Coronary artery (tissue), 2 donors: ENCODE results near the gene GRIA1.

Source experiments
- DNase-seq: peaks from one replicate; pipeline ENCODE4 v3.0.0-alpha.2; 2017; ENCODE audit warnings: low spot score
- H3K27ac ChIP-seq, 2 donors: fragments of 200-600 bp; sonication (generic); one replicate each; pipeline ENCODE4 v1.5.1; 2016 to 2019
- H3K4me3 ChIP-seq: fragments of 200-600 bp; sonication (generic); 2 replicates; pipeline ENCODE4 v1.5.1; 2016; ENCODE audit warnings: mild to moderate bottlenecking, moderate library complexity
- TF ChIP-seq, protein P1 (sequence below): fragments of 200-600 bp; sonication (generic); IDR thresholded peaks from one replicate; pipeline ENCODE4 v1.5.1; 2019; ENCODE audit warnings: antibody characterized with exemption

The GRIA1 gene

DNA sequence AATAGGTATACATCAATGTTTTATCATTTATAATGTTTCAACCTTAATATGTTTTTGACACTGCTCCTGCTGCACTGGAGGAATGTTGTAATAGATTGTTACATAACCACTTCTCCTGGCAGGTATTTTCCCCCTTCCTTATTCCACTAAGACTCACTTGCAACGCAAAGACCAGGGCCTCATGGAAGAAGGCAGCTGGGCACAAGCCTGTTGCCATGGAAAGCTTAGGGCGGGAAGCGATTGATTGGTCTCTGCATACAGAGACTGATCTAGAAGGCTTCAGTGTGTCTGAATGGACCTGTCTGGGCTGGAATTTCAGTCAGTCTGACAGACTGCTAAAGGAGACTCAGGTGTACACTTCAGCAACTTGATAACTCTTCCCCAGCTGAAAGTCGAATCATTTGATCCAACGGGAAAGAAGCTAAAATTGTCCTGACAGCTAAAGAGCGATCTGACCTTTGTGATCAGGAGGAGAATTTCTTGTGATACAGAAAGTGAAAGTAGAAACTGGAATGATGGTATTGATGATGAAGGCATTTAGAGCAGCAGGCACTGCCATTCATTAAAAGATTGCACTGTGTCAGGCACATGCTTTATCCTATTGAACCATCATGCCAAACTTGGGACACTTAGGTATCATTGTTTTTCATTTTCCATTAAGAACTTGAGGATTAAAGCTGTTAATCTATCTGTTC is 65.1 kb downstream of the GRIA1 start:
- TF ChIP-seq, protein P1, sequence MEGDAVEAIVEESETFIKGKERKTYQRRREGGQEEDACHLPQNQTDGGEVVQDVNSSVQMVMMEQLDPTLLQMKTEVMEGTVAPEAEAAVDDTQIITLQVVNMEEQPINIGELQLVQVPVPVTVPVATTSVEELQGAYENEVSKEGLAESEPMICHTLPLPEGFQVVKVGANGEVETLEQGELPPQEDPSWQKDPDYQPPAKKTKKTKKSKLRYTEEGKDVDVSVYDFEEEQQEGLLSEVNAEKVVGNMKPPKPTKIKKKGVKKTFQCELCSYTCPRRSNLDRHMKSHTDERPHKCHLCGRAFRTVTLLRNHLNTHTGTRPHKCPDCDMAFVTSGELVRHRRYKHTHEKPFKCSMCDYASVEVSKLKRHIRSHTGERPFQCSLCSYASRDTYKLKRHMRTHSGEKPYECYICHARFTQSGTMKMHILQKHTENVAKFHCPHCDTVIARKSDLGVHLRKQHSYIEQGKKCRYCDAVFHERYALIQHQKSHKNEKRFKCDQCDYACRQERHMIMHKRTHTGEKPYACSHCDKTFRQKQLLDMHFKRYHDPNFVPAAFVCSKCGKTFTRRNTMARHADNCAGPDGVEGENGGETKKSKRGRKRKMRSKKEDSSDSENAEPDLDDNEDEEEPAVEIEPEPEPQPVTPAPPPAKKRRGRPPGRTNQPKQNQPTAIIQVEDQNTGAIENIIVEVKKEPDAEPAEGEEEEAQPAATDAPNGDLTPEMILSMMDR, result no peak
- no peak overlapping the region for H3K27ac ChIP-seq
- DNase-seq, result no peak
- no peak overlapping the region for H3K4me3 ChIP-seq

DNA sequence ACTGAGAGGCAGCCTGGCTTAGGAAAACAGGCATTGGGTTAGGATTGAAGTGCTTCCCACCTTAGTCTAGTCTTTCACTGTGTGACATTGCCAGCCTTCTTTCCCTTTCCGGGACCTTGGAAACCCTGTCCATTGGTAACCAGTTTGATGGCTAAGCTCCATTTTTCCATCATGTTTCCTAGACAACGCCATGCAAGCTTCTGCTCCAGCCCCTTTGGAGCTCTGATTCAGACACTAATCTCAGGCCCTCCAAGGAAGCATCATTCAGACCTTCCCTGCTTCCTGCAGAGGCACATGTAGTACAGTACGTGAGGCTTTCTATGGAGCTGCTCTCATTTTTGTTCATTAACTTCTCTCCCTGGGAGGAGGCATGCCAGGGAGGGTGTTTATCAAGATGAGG is 68.5 kb downstream of the GRIA1 start:
- TF ChIP-seq, protein P1, result no peak
- no peak for DNase-seq
- Histone ChIP-seq H3K27ac (no peak overlapping the region), H3K4me3 (no peak overlapping the region)

DNA sequence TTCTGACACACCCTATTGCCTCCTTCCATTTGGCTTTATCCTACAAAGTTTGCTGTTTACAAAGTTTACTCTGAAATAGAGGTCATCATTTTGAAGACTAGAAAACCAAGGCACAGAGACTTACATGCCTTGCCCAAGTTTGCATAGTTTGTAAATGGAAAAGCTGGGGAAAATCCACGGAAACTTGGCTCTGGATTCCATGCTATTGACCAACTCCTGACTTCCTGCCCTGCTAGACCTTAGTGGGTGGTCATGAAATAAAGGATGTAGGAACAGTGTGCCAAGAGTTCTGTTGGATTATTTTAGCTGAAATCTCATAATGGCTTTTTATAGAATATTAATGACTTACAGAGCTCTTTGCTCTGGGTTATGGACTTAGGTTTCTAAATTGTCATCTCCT is 69.5 kb downstream of the GRIA1 start:
- no peak overlapping the region for H3K27ac ChIP-seq

DNA sequence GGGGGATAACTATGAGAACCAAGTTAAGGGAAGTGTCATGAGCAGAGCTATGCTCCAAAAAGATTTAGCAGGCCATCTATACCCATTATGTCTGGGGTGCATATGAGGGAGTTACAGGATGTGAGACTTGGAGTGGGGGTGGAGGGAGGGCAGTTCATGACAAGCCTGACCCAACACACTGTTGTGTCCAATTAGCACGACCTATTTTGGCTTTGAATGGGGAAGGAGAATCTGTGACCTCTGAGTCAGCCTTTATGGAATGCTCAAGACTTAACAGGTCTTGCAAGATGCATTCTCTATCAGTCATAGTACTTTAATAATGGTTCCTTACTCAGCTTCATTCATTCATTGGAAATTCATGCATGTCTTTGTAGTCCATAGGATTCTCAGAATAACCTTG is 71.7 kb downstream of the GRIA1 start:
- TF ChIP-seq, protein P1, result no peak
- no peak overlapping the region for H3K27ac ChIP-seq

More for the DNA sequence above, 69.5 kb downstream of the GRIA1 start:
- DNase-seq, result no peak
- TF ChIP-seq, protein P1, result no peak
- H3K4me3 ChIP-seq, result no peak overlapping the region

DNA sequence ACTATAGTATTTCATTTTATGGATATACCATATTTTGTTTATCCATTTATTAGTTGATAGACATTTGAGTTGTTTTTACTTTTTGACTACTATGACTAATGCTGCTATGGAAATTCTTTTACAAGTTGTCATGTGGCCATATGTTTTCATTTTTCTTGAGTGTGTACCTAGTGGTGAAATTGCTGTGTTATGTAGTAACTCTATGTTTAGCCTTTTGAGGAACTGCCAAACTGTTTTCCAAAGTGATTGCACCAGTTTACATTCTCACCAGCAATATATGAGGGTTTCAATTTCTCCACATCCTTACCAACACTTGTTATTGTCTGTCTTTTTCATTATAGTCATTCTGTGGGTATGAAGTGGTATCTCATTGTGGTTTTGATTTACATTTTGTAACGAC is 75.4 kb downstream of the GRIA1 start:
- no peak for DNase-seq
- H3K27ac ChIP-seq, result no peak overlapping the region
- H3K4me3 ChIP-seq, result no peak overlapping the region
- TF ChIP-seq, protein P1, result no peak

More for the DNA sequence above, 71.7 kb downstream of the GRIA1 start:
- H3K4me3 ChIP-seq, result no peak overlapping the region
- no peak for DNase-seq

DNA sequence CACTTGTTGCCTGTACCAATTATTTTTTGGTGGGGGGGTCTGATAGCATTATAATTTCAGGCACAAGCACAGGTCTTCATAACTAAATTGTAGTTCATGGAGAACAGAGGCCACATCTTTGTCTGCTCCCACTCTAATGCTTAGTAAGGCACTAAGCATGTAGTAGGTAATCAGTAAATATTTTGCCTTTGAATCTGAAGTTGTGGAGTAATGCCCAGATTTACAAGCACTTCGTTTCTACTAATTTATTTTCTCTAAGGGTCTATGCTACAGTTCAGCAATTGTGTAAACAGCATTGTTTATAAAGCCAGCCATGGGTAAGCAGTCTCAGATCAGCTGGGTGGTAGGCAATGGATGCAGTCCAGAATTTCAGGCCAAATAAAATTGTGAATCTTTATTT is 78.6 kb downstream of the GRIA1 start:
- TF ChIP-seq, protein P1, result no peak
- peak overlapping the region; percentile 27 to 74 for H3K27ac ChIP-seq
- H3K4me3 ChIP-seq, result no peak overlapping the region
- no peak for DNase-seq

DNA sequence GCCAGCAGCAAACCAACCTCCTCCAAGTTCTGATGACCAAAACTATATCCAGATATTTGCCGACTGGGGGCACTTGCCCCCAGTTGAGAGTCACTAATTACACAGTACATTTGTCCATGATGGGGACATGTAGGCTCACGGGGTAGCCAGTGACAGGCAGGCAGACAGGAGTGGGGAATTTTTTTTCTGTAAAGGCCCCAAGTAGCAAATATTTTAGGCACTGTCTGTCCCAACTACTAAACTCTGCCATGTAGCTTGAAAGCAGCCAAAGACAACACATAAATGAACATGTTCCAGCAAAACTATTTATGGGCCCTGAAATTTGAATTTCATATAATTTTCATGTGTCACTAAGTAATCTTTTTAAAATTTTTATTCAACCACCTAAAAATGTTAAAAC is 80.7 kb downstream of the GRIA1 start:
- Histone ChIP-seq H3K4me3 (no peak overlapping the region), H3K27ac (peak overlapping the region; percentile 59 to 85)
- DNase-seq, result no peak
- TF ChIP-seq, protein P1, result no peak
